Large intestine (tissue), 3 donors: ENCODE results near the gene RGR. TPM values are rescaled to one million over a fixed set of nuclear protein-coding genes. Genes with fewer than 3 reads are reported as not detected.

ENCODE experiments used
- DNase-seq, 2 donors: peaks; one replicate each; pipeline versions ENCODE4 v3.0.0 to v3.0.0-alpha.2; 2013
- H3K27ac ChIP-seq: one replicate; pipeline ENCODE4 v1.5.1; 2013; ENCODE audit warnings: low read length
- H3K27me3 ChIP-seq: 2 replicates; pipeline ENCODE4 v1.6.1; 2013; ENCODE audit warnings: low read length; ENCODE audit not compliant: control insufficient read depth, insufficient read depth
- H3K36me3 ChIP-seq: 2 replicates; pipeline ENCODE4 v1.6.1; 2013; ENCODE audit warnings: low read length; ENCODE audit not compliant: control insufficient read depth, insufficient read depth
- H3K4me1 ChIP-seq: one replicate; pipeline ENCODE4 v1.6.1; 2013; ENCODE audit warnings: low read length; ENCODE audit not compliant: control insufficient read depth, insufficient read depth
- H3K4me3 ChIP-seq: one replicate; pipeline ENCODE4 v1.5.1; 2013; ENCODE audit warnings: low read length
- H3K9me3 ChIP-seq: one replicate; pipeline ENCODE4 v1.6.1; 2013; ENCODE audit warnings: mild to moderate bottlenecking, low read depth, low read length, moderate library complexity; ENCODE audit not compliant: control insufficient read depth
- WGBS: methylation state at CpG from one replicate; pipeline ENCODE4 v1.1.5; 2013; ENCODE audit warnings: low lambda C conversion rate; ENCODE audit not compliant: insufficient coverage; 5-methylcytosine and 5-hydroxymethylcytosine counted together
- polyA plus RNA-seq: library from polyadenylated mRNA; unstranded; fragments of 120-200 nt; gene quantifications from one replicate; pipeline ENCODE4 v1.2.1, GENCODE V29; 2013

Gene RGR
- polyA plus RNA-seq, 1 donor: 0.27 TPM

DNA sequence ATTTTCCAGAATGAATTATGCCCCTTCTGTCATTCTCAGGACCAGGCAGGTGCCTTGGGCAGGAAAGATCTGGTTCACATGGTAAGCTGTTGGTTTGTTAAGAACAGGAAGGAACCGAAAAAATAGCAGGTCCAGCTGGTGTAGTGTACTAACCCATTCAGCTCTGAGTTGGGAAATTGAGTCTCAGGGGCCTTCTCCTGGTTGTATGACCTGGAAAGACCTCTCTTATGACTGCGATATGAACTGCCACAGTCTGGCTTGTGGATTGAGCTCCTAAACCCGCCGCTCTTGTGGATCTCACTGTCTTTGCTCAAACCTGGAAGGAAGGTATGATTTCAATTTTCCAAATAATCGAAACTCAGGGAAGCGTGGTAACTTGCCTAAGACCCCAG, 8.1 kb upstream of the RGR start:
- WGBS: no CpG with 5 or more reads among the region's 6 CpGs
- no peak for DNase-seq
- H3K27ac ChIP-seq: no peak overlapping the region
- H3K4me3 ChIP-seq: no peak overlapping the region
- H3K27me3 ChIP-seq: peaks cover 16% of the 10 kb centered on the region
- no peaks in the 10 kb centered on the region for H3K9me3 ChIP-seq
- no peaks in the 10 kb centered on the region for H3K36me3 ChIP-seq
- H3K4me1 ChIP-seq: no peaks in the 10 kb centered on the region

DNA sequence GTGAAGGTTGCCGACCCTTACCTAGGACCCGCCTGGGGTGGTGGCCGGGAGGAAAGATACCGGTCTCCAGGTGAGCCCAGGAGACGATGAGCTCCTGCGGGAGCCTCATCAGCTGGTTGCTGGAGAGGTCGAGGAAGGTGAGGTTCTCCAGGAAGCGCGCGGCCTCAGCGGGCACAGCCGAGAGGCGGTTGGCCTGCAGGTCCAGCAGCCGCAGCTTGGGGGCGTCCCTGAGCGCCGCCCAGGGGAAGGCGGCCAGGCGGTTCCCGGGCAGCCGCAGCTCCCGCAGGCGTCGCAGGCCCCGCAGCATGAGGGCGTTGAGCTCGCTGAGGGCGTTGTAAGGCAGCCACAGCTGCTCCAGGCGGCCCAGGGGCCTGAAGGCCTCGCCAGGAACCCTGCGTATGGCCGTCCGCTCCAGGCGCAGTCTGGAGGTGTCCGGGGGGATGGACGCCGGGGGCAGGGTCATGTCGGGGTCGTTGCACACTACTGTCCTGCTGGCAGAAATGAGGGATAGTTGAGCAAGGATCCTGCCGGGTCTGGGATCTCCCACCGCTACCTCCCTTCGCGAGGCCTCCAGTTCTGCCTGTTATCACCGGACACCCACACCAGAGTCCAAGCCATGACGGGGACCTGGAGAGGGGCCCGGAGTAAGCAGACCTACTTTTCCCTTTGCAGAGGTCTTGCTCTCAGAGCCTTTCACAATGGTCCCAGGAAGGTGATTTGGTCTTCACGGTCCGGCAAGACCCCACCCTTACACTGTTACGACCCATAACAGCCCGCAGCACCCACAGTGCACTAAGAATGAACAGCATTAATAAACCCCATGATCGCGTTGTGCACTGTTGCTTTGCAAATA, 7.4 kb upstream of the RGR start:
- Histone ChIP-seq H3K4me1 (no peaks in the 10 kb centered on the region), H3K9me3 (no peaks in the 10 kb centered on the region), H3K27ac (no peak overlapping the region), H3K4me3 (no peak overlapping the region), H3K27me3 (peaks cover 16% of the 10 kb centered on the region), H3K36me3 (no peaks in the 10 kb centered on the region)
- DNase-seq: no peak
- 100% methylated on average over 1 of the region's 52 CpGs for WGBS

DNA sequence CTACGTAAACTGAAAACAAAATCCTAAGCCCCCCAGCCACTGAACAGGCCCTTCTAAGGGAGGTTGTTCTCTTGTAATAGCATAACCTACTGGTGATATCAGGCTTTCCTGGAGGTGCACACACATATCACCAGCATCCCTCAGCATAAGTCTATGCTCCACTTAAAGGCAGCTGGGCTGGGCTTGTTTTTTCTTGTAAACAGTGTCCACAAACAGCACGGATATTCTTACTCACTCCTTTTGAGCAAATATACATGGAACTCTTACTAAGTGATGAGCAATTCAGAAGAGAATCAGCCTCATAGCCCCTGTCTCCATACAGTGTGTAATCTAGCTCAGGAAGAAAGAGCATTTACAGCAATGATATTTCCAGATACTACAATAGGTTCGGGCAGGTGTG, 5.9 kb upstream of the RGR start:
- no peak for DNase-seq
- Histone ChIP-seq H3K4me3 (no peak overlapping the region), H3K27ac (no peak overlapping the region), H3K4me1 (no peaks in the 10 kb centered on the region), H3K9me3 (no peaks in the 10 kb centered on the region), H3K36me3 (no peaks in the 10 kb centered on the region), H3K27me3 (peaks cover 16% of the 10 kb centered on the region)
- WGBS: no CpG with 5 or more reads among the region's 3 CpGs

DNA sequence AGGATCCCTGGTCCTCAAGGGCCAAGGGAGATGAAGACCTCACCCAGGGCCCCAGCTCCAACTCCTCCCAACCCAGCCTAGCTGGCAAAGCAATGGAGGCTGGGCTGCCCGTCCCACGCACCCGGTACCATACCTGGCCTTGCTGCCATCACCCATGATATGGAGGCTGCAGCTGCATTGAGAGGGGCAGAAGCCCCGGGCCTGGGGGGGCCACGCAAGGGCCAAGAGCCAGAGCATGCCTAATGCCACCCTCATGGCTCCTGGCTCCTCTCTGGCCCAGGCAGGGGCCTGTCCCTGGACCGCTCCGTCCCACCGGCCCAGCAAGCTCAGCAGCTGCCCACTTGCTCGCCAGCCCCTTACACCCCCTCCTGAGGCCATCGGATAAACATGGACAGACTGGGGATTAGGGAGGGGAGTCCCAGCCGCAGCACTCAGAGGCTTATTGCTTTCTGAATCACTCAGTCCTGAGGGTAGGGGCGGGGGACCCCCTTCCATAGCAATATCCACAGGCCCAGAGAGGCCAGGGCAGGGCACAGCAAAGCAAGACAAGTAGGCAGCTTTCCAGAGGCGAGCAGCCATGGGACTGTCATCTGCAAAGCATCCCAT, 3.6 kb upstream of the RGR start, which contains the start of gene LRIT1:
TSS of gene LRIT1 (minus strand) at position 362 of the 606 bp plus-strand sequence. CDS start at position 255, 107 bp downstream.
- H3K27ac ChIP-seq: no peak within 1 kb of the TSS
- no peaks in the 10 kb centered on the region for H3K36me3 ChIP-seq
- peaks cover 17% of the 10 kb centered on the region for H3K27me3 ChIP-seq
- no peak for DNase-seq
- H3K4me1 ChIP-seq: no peaks in the 10 kb centered on the region
- WGBS: no CpG with 5 or more reads among the region's 13 CpGs
- H3K4me3 ChIP-seq: no peak within 1 kb of the TSS
- no peaks in the 10 kb centered on the region for H3K9me3 ChIP-seq

DNA sequence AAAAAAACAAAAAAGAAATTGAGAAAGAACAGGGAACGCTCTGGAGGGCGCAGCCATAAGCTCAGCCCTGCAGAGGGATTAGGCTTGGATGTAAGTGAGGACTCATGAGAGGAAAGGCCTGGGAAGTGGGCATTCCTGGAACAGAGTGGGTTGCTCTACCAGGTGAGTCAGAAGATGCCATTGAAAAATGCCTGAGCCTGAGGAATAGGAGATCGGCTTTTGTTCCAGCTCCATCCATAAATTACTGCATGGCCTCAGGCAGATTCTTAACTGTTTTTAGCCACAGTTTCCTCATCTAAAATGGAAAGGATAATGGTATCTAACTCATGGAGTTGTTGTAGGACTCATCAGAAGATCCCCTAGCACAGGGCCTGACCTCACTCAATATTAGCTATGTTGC, 1.1 kb upstream of the RGR start:
- no peaks in the 10 kb centered on the region for H3K9me3 ChIP-seq
- DNase-seq: no peak
- no peak overlapping the region for H3K4me3 ChIP-seq
- 100% methylated on average over 1 of the region's 3 CpGs for WGBS
- no peaks in the 10 kb centered on the region for H3K36me3 ChIP-seq
- H3K4me1 ChIP-seq: no peaks in the 10 kb centered on the region
- no peak overlapping the region for H3K27ac ChIP-seq
- peaks cover 9% of the 10 kb centered on the region for H3K27me3 ChIP-seq

DNA sequence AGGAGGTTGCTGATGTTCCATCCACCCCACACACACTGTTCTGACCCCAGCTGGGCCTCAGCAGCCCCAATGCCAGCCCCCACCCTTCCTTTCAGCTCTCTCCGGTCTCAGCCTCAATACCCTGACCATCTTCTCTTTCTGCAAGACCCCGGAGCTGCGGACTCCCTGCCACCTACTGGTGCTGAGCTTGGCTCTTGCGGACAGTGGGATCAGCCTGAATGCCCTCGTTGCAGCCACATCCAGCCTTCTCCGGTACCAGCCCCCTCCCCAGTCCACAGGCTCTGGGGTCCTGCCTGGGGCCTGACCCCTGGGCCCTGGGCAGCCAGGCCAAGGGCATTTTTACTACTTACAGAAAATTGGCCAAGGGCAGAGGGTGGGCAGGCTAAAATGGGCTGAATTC, 2.6 kb downstream of the RGR start:
- Histone ChIP-seq H3K27me3 (peaks cover 7% of the 10 kb centered on the region), H3K4me1 (no peaks in the 10 kb centered on the region), H3K36me3 (no peaks in the 10 kb centered on the region), H3K27ac (no peak overlapping the region), H3K4me3 (no peak overlapping the region), H3K9me3 (no peaks in the 10 kb centered on the region)
- no peak for DNase-seq
- WGBS: no CpG with 5 or more reads among the region's 6 CpGs

DNA sequence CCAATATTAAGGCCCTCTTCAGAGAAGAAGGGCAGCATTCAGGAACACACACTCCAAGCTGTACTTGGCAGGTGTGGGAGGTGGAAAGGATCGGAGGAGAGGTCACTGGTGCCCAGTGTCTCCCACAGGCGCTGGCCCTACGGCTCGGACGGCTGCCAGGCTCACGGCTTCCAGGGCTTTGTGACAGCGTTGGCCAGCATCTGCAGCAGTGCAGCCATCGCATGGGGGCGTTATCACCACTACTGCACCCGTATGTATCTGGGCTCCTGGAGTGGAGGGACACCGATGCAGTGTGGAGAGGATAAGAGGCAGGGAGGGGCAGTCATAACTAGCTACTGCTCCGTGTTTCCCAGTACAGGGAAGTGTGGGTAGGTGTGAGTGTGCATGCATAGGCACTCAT, 3.9 kb downstream of the RGR start:
- Histone ChIP-seq H3K27ac (no peak overlapping the region), H3K27me3 (peaks cover 7% of the 10 kb centered on the region), H3K4me3 (no peak overlapping the region), H3K9me3 (no peaks in the 10 kb centered on the region), H3K4me1 (no peaks in the 10 kb centered on the region), H3K36me3 (no peaks in the 10 kb centered on the region)
- no peak for DNase-seq
- WGBS: no CpG with 5 or more reads among the region's 12 CpGs

DNA sequence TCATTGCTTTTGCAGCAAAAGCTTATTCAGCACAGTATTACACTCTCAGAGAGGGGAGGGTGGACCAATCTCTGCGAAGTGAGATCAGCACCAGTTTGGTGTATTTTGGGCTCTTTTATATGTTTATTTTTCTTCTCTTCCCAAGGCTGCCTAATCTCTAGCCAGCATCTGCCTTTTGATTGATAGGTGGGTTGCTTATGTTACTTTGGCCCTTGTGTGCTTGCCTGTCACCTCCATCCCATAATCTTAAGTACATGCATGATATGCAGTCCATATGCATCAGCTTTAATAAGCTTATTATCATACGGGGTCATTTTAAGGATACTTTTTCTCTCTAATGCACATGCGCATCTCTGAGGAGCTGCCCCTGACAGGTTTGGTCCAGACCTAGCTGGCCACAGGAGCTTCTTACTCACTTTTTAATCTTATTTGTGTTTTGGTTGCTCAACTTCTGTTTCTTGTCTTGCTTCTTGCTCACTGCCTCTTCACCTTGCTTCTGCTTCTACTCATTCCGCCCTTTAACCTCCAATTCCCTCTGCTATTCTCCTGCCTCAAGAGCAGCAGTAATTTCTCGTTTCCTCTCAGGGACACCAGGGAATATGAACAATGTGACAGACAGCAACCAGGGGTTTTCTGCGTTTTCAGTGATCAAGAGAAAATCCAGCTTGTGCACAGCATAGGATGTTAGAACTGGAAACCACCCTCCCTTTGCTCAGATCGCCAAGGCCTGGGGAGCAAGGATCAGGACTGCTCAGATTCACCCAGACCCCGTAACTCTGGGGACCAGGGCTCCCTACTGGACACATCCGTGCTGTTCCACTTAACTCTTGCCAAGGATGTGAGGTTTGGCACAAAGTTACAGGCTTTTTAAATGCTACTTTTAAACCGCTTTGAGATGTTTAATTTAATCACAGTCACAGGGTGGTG, 10.0 kb downstream of the RGR start:
- no peak for DNase-seq
- Histone ChIP-seq H3K4me3 (no peak overlapping the region), H3K27ac (no peak overlapping the region), H3K27me3 (peaks cover 2% of the 10 kb centered on the region), H3K4me1 (peaks cover 5% of the 10 kb centered on the region), H3K36me3 (no peaks in the 10 kb centered on the region), H3K9me3 (no peaks in the 10 kb centered on the region)
- WGBS: 31% methylated on average over 3 of the region's 10 CpGs

DNA sequence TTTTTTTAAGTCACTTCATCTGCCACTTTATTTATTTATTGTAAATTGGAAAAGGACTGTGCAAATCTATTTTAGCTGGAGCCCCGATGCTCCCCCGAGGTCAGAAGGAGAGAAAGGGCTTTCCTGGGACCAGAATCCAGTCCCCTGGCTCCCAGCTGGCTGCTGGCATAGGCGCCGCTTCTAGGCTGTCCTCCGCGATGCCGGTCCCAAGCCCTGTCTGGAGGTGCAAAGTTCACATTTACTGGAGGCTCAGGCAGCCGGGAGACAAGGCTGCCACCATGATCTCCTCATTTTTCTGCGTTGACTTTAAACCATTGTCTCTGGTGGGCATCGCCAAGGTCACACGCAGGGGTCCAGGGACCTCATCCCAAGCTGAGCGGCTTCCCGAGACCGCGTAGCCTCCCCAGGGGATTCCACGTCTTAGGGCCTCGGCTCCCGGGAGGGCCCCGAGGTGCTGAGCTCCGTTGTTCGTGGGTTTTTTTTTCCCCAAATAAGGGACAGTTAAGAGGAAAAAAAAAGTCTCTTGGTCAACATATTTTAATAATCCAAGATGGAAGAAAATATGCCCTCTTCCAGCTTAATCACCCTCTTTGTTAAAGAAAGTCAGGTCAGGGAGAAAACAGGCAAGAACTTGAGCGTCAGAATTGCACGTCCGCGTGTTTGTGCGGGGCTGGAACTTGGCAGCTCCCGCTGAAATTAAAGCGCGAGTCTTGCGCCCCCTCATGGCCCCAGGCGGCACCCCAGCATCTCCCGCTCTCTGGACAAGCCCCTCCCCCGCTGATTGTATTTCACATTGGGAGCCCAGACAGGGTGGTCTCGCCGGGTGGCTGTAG, 11.9 kb downstream of the RGR start:
- WGBS: no CpG with 5 or more reads among the region's 35 CpGs
- H3K27me3 ChIP-seq: peaks cover 2% of the 10 kb centered on the region
- no peaks in the 10 kb centered on the region for H3K36me3 ChIP-seq
- H3K4me3 ChIP-seq: no peak overlapping the region
- H3K4me1 ChIP-seq: peaks cover 5% of the 10 kb centered on the region
- no peak overlapping the region for H3K27ac ChIP-seq
- no peaks in the 10 kb centered on the region for H3K9me3 ChIP-seq
- peak; percentile 10 to 24 for DNase-seq
